OCI-LY1 (cell line): ENCODE data around the gene HCRTR1.

ENCODE experiments used
- H2AFZ ChIP-seq: fragments of 200-600 bp; sonication (generic), shearing (Covaris generic); 2 replicates; pipeline ENCODE4 v1.6.0; 2014; ENCODE audit warnings: antibody characterized with exemption, mild to moderate bottlenecking, low read length
- H3F3A ChIP-seq: fragments of 200-600 bp; sonication (generic), shearing (Covaris generic); 2 replicates; pipeline ENCODE4 v1.6.0; 2014; ENCODE audit warnings: mild to moderate bottlenecking, antibody characterized with exemption, low read length, moderate library complexity; ENCODE audit not compliant: insufficient read depth
- H3K27ac ChIP-seq: fragments of 200-600 bp; sonication (generic); 2 replicates; pipeline ENCODE4 v1.5.1; 2014; ENCODE audit warnings: low read length, mixed run types, mild to moderate bottlenecking, low read depth; ENCODE audit not compliant: poor library complexity, severe bottlenecking
- H3K27me3 ChIP-seq: fragments of 200-600 bp; sonication (generic); 2 replicates; pipeline ENCODE4 v1.6.0; 2014; ENCODE audit warnings: antibody characterized with exemption, mild to moderate bottlenecking, low read length, moderate library complexity; ENCODE audit not compliant: insufficient read depth
- H3K36me3 ChIP-seq: fragments of 200-600 bp; sonication (generic); 2 replicates; pipeline ENCODE4 v1.6.1; 2014; ENCODE audit warnings: mild to moderate bottlenecking, antibody characterized with exemption, low read length, moderate library complexity, mixed read lengths; ENCODE audit not compliant: insufficient read depth
- H3K4me1 ChIP-seq: fragments of 200-600 bp; sonication (generic); 2 replicates; pipeline ENCODE4 v1.5.1; 2014; ENCODE audit warnings: mild to moderate bottlenecking, low read length, moderate library complexity; ENCODE audit not compliant: insufficient read depth, severe bottlenecking
- H3K4me2 ChIP-seq: fragments of 200-600 bp; sonication (generic), shearing (Covaris generic); 2 replicates; pipeline ENCODE4 v1.6.1; 2014; ENCODE audit warnings: low read length
- H3K4me3 ChIP-seq: fragments of 200-600 bp; sonication (generic); 2 replicates; pipeline ENCODE4 v1.5.1; 2014; ENCODE audit warnings: low read length, low read depth, mild to moderate bottlenecking, mixed read lengths; ENCODE audit not compliant: poor library complexity, severe bottlenecking
- H3K79me2 ChIP-seq: fragments of 200-600 bp; shearing (Covaris generic); 2 replicates; pipeline ENCODE4 v1.6.1; 2016; ENCODE audit warnings: mixed run types, low read length, mixed read lengths; ENCODE audit not compliant: insufficient read depth
- H3K9ac ChIP-seq: fragments of 200-600 bp; sonication (generic), shearing (Covaris generic); 2 replicates; pipeline ENCODE4 v1.6.1; 2014; ENCODE audit warnings: mild to moderate bottlenecking, low read length, mixed read lengths
- H3K9me2 ChIP-seq: fragments of 200-600 bp; sonication (generic), shearing (Covaris generic); 2 replicates; pipeline ENCODE4 v1.6.1; 2014; ENCODE audit warnings: low read depth, mild to moderate bottlenecking, low read length, mixed read lengths
- H3K9me3 ChIP-seq: fragments of 200-600 bp; shearing (Covaris generic); 2 replicates; pipeline ENCODE4 v1.6.1; 2014; ENCODE audit warnings: low read length, mixed read lengths
- H4K20me1 ChIP-seq: fragments of 200-600 bp; sonication (generic), shearing (Covaris generic); 2 replicates; pipeline ENCODE4 v1.6.0; 2016; ENCODE audit warnings: mild to moderate bottlenecking, low read length; ENCODE audit not compliant: insufficient read depth
- EZH2 ChIP-seq: fragments of 200-600 bp; sonication (generic), shearing (Covaris generic); IDR thresholded peaks from 2 replicates; pipeline ENCODE4 v1.8.0; 2017; ENCODE audit warnings: borderline replicate concordance, mixed run types, mild to moderate bottlenecking, antibody characterized with exemption, low read length, moderate library complexity, mixed read lengths
- TF ChIP-seq, protein P1 (sequence below): fragments of 200-600 bp; sonication (generic), shearing (Covaris generic); IDR thresholded peaks from 2 replicates; pipeline ENCODE4 v1.5.1; 2017; ENCODE audit warnings: mild to moderate bottlenecking, antibody characterized with exemption, low read length, moderate library complexity, mixed read lengths

The HCRTR1 gene

GRCh38 chr1:31647106-31647505, 29.6 kb downstream of the HCRTR1 start:
- H3K9me2 ChIP-seq: no peaks in the 10 kb centered on the region
- peaks cover 21% of the 10 kb centered on the region for H3K4me1 ChIP-seq
- H3K9me3 ChIP-seq: no peaks in the 10 kb centered on the region
- no peaks in the 10 kb centered on the region for H3K27me3 ChIP-seq
- no peak overlapping the region for H3K4me2 ChIP-seq
- H4K20me1 ChIP-seq: no peaks in the 10 kb centered on the region
- no peak overlapping the region for H3K9ac ChIP-seq
- peaks cover 17% of the 10 kb centered on the region for H3K79me2 ChIP-seq
- TF ChIP-seq EZH2: no peak
- TF ChIP-seq, protein P1, sequence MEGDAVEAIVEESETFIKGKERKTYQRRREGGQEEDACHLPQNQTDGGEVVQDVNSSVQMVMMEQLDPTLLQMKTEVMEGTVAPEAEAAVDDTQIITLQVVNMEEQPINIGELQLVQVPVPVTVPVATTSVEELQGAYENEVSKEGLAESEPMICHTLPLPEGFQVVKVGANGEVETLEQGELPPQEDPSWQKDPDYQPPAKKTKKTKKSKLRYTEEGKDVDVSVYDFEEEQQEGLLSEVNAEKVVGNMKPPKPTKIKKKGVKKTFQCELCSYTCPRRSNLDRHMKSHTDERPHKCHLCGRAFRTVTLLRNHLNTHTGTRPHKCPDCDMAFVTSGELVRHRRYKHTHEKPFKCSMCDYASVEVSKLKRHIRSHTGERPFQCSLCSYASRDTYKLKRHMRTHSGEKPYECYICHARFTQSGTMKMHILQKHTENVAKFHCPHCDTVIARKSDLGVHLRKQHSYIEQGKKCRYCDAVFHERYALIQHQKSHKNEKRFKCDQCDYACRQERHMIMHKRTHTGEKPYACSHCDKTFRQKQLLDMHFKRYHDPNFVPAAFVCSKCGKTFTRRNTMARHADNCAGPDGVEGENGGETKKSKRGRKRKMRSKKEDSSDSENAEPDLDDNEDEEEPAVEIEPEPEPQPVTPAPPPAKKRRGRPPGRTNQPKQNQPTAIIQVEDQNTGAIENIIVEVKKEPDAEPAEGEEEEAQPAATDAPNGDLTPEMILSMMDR: no peak
- H3K36me3 ChIP-seq: no peaks in the 10 kb centered on the region
- no peak overlapping the region for H2AFZ ChIP-seq
- H3K4me3 ChIP-seq: no peak overlapping the region
- H3K27ac ChIP-seq: no peak overlapping the region
- no peaks in the 10 kb centered on the region for H3F3A ChIP-seq

GRCh38 chr1:31648190-31648589, 30.7 kb downstream of the HCRTR1 start:
- no peaks in the 10 kb centered on the region for H3K27me3 ChIP-seq
- H3K9ac ChIP-seq: no peak overlapping the region
- peaks cover 15% of the 10 kb centered on the region for H3K4me1 ChIP-seq
- H3K36me3 ChIP-seq: no peaks in the 10 kb centered on the region
- H3K4me3 ChIP-seq: no peak overlapping the region
- H3K27ac ChIP-seq: no peak overlapping the region
- no peaks in the 10 kb centered on the region for H3F3A ChIP-seq
- no peak overlapping the region for H2AFZ ChIP-seq
- no peak overlapping the region for H3K4me2 ChIP-seq
- no peaks in the 10 kb centered on the region for H3K9me2 ChIP-seq
- H3K79me2 ChIP-seq: peaks cover 7% of the 10 kb centered on the region
- no peak for TF ChIP-seq EZH2
- TF ChIP-seq, protein P1: no peak
- H4K20me1 ChIP-seq: no peaks in the 10 kb centered on the region
- no peaks in the 10 kb centered on the region for H3K9me3 ChIP-seq

DNA sequence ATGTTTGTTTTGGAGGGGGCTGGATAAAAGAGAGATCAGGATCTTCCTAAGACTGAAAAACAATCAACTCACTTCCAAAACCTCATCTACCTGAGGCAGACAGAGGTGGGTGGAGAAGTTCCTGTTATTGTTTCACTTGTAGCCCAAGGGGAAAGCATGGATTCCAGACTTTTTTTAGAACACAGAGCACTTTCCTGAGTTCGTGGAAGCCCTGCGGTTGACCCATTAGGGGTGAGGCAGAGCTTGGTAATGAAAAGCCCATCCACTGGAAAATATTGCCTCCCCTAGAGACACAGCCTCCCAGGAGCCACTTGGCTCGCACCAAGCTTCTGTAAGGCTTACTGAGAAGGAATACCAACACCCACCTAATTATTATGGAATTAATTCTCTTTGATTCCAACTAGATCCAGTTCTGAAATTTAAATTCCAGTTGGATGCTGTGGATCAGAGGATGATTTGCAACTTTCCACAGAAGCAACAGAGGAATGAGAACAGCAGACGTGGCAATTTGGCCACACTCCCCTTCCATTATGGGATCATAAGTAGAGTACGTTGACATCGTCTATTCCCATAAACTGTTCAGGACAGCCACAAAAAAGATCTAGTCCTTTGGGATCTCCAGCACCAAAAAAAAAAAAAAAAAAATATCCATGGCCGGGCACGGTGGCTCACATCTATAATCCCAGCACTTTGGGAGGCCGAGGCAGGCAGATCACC, 31.3 kb downstream of the HCRTR1 start:
- no peaks in the 10 kb centered on the region for H3F3A ChIP-seq
- H3K9me3 ChIP-seq: no peaks in the 10 kb centered on the region
- no peak overlapping the region for H2AFZ ChIP-seq
- H3K9me2 ChIP-seq: no peaks in the 10 kb centered on the region
- TF ChIP-seq, protein P1: no peak
- TF ChIP-seq EZH2: no peak
- H3K4me1 ChIP-seq: peaks cover 9% of the 10 kb centered on the region
- no peaks in the 10 kb centered on the region for H3K36me3 ChIP-seq
- H3K9ac ChIP-seq: no peak overlapping the region
- H3K27me3 ChIP-seq: no peaks in the 10 kb centered on the region
- no peak overlapping the region for H3K27ac ChIP-seq
- H3K4me2 ChIP-seq: no peak overlapping the region
- 0 out of 2 replicates have a peak, but pooled peaks cover 1% of the 10 kb centered on the region for H3K79me2 ChIP-seq
- H4K20me1 ChIP-seq: no peaks in the 10 kb centered on the region
- H3K4me3 ChIP-seq: no peak overlapping the region
